ENCODE data around the gene ACSL6. TPM values are rescaled to one million over a fixed set of nuclear protein-coding genes. Genes with fewer than 3 reads are reported as not detected.

ACSL6 gene
- total RNA-seq, 1 donor from 2014 or later = not detected

GRCh38 chr5:131957721-131958441, 53.6 kb downstream of the ACSL6 start:
- no peaks in the 10 kb centered on the region for H3K27me3 ChIP-seq
- no peak overlapping the region for H3K4me3 ChIP-seq
- no peaks in the 10 kb centered on the region for H3F3A ChIP-seq (ENCODE audit: low read depth)
- no peak overlapping the region for H3K27ac ChIP-seq
- no peak overlapping the region for H3K9ac ChIP-seq
- H2AFZ ChIP-seq (replicated peaks) = peak overlapping the region; percentile 31
- DNase-seq (ENCODE audit: low spot score) = no peak
- H3K27me3 Mint-ChIP-seq (ENCODE audit: insufficient read depth, low read depth) = peaks cover under 1% of the 10 kb centered on the region
- H3K9me3 ChIP-seq (ENCODE audit: low read depth) = no peaks in the 10 kb centered on the region
- H3K79me2 ChIP-seq (ENCODE audit: low read depth) = no peaks in the 10 kb centered on the region
- peaks cover 39% of the 10 kb centered on the region for H3K4me1 Mint-ChIP-seq
- peak overlapping the region; percentile 24 for H3K4me3 Mint-ChIP-seq
- H3K9me3 Mint-ChIP-seq = no peaks in the 10 kb centered on the region
- H3K4me2 ChIP-seq = no peak overlapping the region
- no peaks in the 10 kb centered on the region for H3K36me3 Mint-ChIP-seq
- no peaks in the 10 kb centered on the region for H3K4me1 ChIP-seq
- H4K20me1 ChIP-seq (ENCODE audit: low read depth) = no peaks in the 10 kb centered on the region
- TF ChIP-seq EZH2 (IDR thresholded peaks at IDR 0.05) = no peak
- no peak for TF ChIP-seq CTCF (IDR thresholded peaks at IDR 0.05)
- no peak for TF ChIP-seq EZH2phosphoT487 (IDR thresholded peaks at IDR 0.05)
- no peaks in the 10 kb centered on the region for H3K36me3 ChIP-seq
- peak overlapping the region; percentile 83 for H3K27ac Mint-ChIP-seq

- no peak overlapping the region for H3K27ac ChIP-seq
- no peak for TF ChIP-seq EZH2phosphoT487 (IDR thresholded peaks at IDR 0.05)
- no peak for TF ChIP-seq CTCF (IDR thresholded peaks at IDR 0.05)
- no peak for TF ChIP-seq EZH2 (IDR thresholded peaks at IDR 0.05)
- no peaks in the 10 kb centered on the region for H3K36me3 ChIP-seq
- Mint-ChIP-seq H3K4me3 (no peak overlapping the region), H3K27me3 (ENCODE audit: insufficient read depth, low read depth) (no peaks in the 10 kb centered on the region), H3K9me3 (no peaks in the 10 kb centered on the region), H3K36me3 (no peaks in the 10 kb centered on the region), H3K4me1 (peaks cover 20% of the 10 kb centered on the region), H3K27ac (no peak overlapping the region)
- H3K4me3 ChIP-seq = no peak overlapping the region
- no peak overlapping the region for H3K4me2 ChIP-seq
- H3K9ac ChIP-seq = no peak overlapping the region
- H3F3A ChIP-seq (ENCODE audit: low read depth) = no peaks in the 10 kb centered on the region
- H3K79me2 ChIP-seq (ENCODE audit: low read depth) = no peaks in the 10 kb centered on the region
- DNase-seq (ENCODE audit: low spot score) = no peak
- no peaks in the 10 kb centered on the region for H3K4me1 ChIP-seq
- no peak overlapping the region for H2AFZ ChIP-seq (replicated peaks)
- no peaks in the 10 kb centered on the region for H3K27me3 ChIP-seq
- H4K20me1 ChIP-seq (ENCODE audit: low read depth) = no peaks in the 10 kb centered on the region
- no peaks in the 10 kb centered on the region for H3K9me3 ChIP-seq (ENCODE audit: low read depth)
Observed at GRCh38 chr5:131953969-131954368, 57.5 kb downstream of the ACSL6 start.

- no peaks in the 10 kb centered on the region for H3K9me3 ChIP-seq (ENCODE audit: low read depth)
- H3K36me3 ChIP-seq = no peaks in the 10 kb centered on the region
- H3K4me1 Mint-ChIP-seq = peaks cover 9% of the 10 kb centered on the region
- no peak overlapping the region for H2AFZ ChIP-seq (replicated peaks)
- no peaks in the 10 kb centered on the region for H3K79me2 ChIP-seq (ENCODE audit: low read depth)
- H3K9ac ChIP-seq = no peak overlapping the region
- H3K4me3 Mint-ChIP-seq = no peak overlapping the region
- DNase-seq (ENCODE audit: low spot score) = no peak
- TF ChIP-seq EZH2 (IDR thresholded peaks at IDR 0.05) = no peak
- TF ChIP-seq CTCF (IDR thresholded peaks at IDR 0.05) = no peak
- TF ChIP-seq EZH2phosphoT487 (IDR thresholded peaks at IDR 0.05) = no peak
- H3K9me3 Mint-ChIP-seq = no peaks in the 10 kb centered on the region
- no peaks in the 10 kb centered on the region for H3K27me3 ChIP-seq
- H3K36me3 Mint-ChIP-seq = no peaks in the 10 kb centered on the region
- H3K27me3 Mint-ChIP-seq (ENCODE audit: insufficient read depth, low read depth) = no peaks in the 10 kb centered on the region
- H3K4me1 ChIP-seq = no peaks in the 10 kb centered on the region
- no peak overlapping the region for H3K27ac ChIP-seq
- no peak overlapping the region for H3K27ac Mint-ChIP-seq
- no peaks in the 10 kb centered on the region for H4K20me1 ChIP-seq (ENCODE audit: low read depth)
- no peak overlapping the region for H3K4me2 ChIP-seq
- no peak overlapping the region for H3K4me3 ChIP-seq
- no peaks in the 10 kb centered on the region for H3F3A ChIP-seq (ENCODE audit: low read depth)
Observed at GRCh38 chr5:131952301-131952857, 59.1 kb downstream of the ACSL6 start.

Data from neural progenitor cell (in vitro differentiated cells).